Fibroblast of mammary gland (primary cell): Measurements from ENCODE around the gene ANKRD52.

Source experiments
- DNase-seq: peaks from one replicate; pipeline ENCODE4 v3.0.0-alpha.2; 2010; ENCODE audit warnings: low read depth
- H3K4me3 ChIP-seq: 2 replicates; pipeline ENCODE4 v1.5.1; 2011; ENCODE audit warnings: low read depth, mild to moderate bottlenecking, low read length, moderate library complexity; ENCODE audit not compliant: control insufficient read depth
- TF ChIP-seq, protein P1 (sequence below): conservative IDR thresholded peaks from 2 replicates; pipeline ENCODE4 v1.5.1; 2011; ENCODE audit warnings: low read depth, low read length, inconsistent platforms; ENCODE audit not compliant: control insufficient read depth, insufficient read depth

Gene ANKRD52

DNA sequence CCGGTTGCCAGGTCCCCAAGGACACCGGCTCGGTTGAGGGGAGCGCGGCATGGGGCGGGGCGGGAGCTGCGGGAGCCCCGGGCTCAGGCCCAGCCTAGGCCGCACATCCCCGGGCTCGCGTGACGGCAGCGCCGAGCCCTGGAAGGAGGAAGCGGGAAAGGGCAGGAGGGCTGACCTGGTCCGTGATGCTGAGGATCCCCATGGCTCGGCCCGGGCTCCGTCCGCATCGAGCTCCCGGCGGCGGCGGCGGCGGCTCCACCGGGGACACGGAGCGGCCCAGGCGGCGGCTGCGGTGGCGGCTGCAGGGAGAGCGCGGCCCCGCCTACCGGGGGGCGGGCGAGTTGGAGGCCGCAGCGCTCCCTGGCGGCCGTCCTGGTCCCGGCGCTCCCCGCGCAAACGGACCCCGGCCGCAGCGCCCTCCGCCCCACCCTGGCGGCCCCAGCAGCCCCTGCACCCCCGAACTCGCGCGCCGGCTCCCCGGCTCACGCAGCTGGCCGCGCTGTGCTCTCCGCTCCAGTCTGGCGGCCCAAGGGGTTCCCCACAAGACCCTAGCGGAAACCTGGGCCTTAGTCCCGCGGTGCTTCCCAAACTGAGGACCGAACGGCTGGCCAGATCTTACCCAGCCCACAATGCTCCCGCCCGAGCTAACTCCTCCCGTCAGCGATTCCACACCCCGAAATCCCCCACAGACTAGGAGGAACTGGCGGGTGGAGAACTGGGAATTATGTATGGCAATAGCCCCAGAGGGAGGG, at the start of gene ANKRD52:
ANKRD52 (minus strand) TSS at position 317 of the 752 bp plus-strand sequence; CDS start at position 202, 115 bp downstream.
- H3K4me3 ChIP-seq: peak within 1 kb of the TSS; percentile 84
- TF ChIP-seq, protein P1, sequence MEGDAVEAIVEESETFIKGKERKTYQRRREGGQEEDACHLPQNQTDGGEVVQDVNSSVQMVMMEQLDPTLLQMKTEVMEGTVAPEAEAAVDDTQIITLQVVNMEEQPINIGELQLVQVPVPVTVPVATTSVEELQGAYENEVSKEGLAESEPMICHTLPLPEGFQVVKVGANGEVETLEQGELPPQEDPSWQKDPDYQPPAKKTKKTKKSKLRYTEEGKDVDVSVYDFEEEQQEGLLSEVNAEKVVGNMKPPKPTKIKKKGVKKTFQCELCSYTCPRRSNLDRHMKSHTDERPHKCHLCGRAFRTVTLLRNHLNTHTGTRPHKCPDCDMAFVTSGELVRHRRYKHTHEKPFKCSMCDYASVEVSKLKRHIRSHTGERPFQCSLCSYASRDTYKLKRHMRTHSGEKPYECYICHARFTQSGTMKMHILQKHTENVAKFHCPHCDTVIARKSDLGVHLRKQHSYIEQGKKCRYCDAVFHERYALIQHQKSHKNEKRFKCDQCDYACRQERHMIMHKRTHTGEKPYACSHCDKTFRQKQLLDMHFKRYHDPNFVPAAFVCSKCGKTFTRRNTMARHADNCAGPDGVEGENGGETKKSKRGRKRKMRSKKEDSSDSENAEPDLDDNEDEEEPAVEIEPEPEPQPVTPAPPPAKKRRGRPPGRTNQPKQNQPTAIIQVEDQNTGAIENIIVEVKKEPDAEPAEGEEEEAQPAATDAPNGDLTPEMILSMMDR: no peak
- DNase-seq: peak; percentile 72

DNA sequence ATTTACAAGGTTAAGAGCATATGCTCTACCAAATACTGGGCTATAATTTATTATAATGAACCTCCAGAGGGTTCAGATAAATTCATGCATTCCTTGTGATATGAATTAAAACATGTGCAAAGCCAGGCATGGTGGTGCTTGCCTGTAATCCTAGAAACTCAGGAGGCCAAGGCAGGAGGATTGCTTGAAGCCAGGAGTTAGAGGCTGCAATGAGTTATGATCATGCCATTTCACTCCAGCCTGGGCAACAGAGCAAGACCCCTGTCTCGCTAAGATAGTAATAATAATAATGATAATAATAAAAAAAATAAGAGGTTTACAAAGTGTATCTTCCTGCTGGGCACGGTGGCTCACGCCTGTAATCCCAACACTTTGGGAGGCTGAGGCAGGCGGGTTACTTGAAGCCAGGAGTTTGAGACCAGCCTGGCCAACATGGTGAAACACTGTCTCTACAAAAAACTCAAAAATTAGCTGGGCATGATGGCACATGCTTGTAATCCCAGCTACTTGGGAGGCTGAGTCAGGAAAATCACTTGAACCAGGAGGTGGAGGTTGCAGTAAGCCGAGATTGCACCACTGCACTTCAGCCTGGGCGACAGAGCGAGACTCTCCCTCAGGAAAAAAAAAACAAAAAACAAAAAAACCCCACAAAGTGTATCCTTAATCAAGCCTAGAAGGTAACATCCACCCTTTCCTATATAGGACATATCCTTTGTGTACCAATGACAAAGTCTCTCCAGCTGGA, 49.2 kb upstream of the ANKRD52 start:
- H3K4me3 ChIP-seq: no peak overlapping the region
- DNase-seq: no peak
- TF ChIP-seq, protein P1: no peak

DNA sequence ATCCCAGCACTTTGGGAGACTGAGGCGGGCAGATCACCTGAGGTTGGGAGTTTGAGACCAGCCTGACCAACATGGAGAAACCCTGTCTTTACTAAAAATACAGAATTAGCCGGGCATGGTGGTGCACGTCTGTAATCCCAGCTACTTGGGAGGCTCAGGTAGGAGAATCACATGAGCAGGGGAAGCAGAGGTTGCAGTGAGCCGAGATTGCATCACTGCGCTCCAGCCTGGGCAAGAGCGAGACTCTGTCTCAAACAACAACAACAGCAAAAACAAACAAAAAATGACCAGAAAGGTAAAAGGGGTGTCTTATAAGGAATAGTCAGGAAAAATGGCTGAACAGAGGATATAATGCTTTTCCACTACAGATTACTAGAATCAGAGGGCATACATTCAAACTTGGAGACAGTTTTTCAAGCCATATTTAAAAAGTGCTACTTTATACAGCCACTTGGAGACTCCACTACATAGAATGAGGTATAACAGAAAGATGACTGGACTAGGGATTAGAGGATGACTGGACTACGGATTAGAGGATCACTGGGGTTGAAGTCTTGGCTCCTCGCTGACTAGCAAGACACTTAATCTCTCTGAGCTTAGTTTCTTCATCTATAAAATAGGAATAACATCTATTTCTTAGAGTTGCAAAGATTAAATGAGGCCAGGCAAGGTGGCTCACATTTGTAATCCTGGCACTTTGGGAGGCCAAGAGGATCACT, 46.8 kb upstream of the ANKRD52 start:
- TF ChIP-seq, protein P1: no peak
- no peak for DNase-seq

DNA sequence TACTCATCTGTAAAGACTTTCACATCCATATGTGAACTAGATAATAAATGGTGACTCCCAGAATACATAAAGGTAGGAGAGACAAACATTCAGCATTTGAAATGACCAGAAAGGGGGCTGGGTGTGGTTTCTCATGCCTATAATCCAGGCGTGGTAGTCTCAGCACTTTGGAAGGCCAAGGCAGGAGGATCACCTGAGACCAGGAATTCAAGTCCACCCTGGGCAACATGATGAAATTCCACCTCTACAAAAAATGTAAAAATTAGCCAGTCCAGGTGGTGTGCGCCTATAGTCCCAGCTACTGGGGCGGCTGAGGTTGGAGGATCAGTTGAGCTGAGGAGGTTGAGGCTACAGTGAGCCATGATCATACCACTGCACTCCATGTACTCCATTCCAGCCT, 46.1 kb upstream of the ANKRD52 start:
- TF ChIP-seq, protein P1: no peak
- H3K4me3 ChIP-seq: no peak overlapping the region
- no peak for DNase-seq

More for the DNA sequence above, 46.8 kb upstream of the ANKRD52 start:
- no peak overlapping the region for H3K4me3 ChIP-seq

DNA sequence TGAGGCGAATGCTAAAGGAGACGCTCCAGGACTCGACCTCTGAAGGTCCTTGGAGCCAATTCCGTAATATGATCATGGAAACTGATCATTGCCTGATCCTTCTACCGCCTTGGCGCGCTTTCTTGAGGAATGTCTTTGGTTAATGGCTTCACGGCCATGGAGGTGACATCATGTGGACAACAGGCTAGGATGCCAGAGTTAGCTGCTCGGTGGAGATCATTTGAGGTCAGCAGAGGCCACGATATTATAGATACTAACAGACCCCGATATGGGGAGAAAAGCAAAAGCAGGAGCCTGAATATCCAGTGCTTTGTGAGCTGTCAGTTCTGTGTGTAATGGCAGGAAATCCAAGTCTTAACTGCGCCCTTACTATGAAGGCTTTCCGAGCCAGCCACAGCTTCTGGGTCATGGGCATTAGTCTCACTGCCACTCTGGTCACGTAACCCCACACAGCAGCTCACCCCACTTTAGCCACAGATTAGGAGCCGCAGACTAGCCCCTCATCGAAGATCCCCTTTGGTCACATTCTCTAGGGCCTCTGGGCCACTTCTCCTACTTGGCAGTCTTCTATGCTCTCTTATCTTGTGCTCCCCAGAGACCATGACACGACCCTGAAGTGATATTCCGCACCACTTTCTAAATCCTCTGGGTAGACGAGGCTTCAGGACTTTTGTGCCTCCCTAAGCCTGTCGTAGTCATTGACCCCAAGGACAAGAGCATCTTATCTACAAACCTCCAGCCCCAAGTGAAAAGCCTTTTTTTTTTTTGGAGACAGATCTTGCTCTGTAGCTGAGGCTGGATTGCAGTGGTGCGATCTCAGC, 42.7 kb upstream of the ANKRD52 start:
- peak overlapping the region; percentile 97 for H3K4me3 ChIP-seq
- TF ChIP-seq, protein P1: no peak
- no peak for DNase-seq
